AG09319 (cell line): ENCODE results near the gene SNX19.
"Not testable (repeated sequence)": the region's sequence is repeated elsewhere in the genome, so short reads cannot be mapped to it uniquely, and the experiment has no call there.

Experiments
- DNase-seq: peaks from one replicate; pipeline ENCODE4 v3.0.0-alpha.2; 2010; ENCODE audit warnings: low read depth; ENCODE audit errors: extremely low read depth
- CTCF ChIP-seq: IDR thresholded peaks from 2 replicates; pipeline ENCODE4 v1.5.1; 2011; ENCODE audit warnings: low read depth, mild to moderate bottlenecking, inconsistent platforms, low read length, moderate library complexity

The SNX19 gene

GRCh38 chr11:130940706-130941105 is 24.4 kb upstream of the SNX19 start:
- peak; percentile 65 for DNase-seq
- TF ChIP-seq CTCF, result no peak

- TF ChIP-seq CTCF, result no peak; the same call in 1 of the 2 replicates
- DNase-seq, result no peak
These were observed 20.8 kb upstream of the SNX19 start for GRCh38 chr11:130937051-130937450.

GRCh38 chr11:130932086-130932712 is 15.9 kb upstream of the SNX19 start:
- DNase-seq, result no peak
- TF ChIP-seq CTCF, result no peak

- TF ChIP-seq CTCF, result no peak
These were observed 8.5 kb upstream of the SNX19 start for GRCh38 chr11:130924750-130925149.

GRCh38 chr11:130920612-130921011 is 4.3 kb upstream of the SNX19 start:
- not testable (repeated sequence) for DNase-seq

More at GRCh38 chr11:130924750-130925149, 8.5 kb upstream of the SNX19 start:
- no peak for DNase-seq

- no peak for TF ChIP-seq CTCF
- DNase-seq, result no peak
These were observed 1.8 kb upstream of the SNX19 start for GRCh38 chr11:130918081-130918480.

- DNase-seq, result no peak
- no peak for TF ChIP-seq CTCF
These were observed 631 bp upstream of the SNX19 start for GRCh38 chr11:130916910-130917309.

GRCh38 chr11:130915603-130916237 is 559 bp downstream of the SNX19 start:
- no peak for TF ChIP-seq CTCF
- DNase-seq, result no peak
